ENCODE results near the gene NOL4L.

NOL4L gene, protein sequence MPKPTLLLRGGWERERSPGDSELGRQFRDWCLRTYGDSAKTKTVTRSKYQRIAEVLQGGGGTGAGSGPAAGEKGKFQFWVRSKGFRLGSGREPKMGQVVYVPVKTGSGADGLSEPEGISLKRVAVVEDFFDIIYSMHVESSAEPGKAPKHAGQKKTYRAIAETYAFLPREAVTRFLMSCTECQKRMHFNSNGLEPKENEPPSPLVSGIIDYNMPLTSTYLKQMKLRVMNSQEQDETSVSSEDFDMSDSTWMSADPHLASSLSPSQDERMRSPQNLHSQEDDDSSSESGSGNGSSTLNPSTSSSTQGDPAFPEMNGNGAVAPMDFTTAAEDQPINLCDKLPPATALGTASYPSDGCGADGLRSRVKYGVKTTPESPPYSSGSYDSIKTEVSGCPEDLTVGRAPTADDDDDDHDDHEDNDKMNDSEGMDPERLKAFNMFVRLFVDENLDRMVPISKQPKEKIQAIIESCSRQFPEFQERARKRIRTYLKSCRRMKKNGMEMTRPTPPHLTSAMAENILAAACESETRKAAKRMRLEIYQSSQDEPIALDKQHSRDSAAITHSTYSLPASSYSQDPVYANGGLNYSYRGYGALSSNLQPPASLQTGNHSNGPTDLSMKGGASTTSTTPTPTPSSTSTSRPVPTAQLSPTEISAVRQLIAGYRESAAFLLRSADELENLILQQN

DNA sequence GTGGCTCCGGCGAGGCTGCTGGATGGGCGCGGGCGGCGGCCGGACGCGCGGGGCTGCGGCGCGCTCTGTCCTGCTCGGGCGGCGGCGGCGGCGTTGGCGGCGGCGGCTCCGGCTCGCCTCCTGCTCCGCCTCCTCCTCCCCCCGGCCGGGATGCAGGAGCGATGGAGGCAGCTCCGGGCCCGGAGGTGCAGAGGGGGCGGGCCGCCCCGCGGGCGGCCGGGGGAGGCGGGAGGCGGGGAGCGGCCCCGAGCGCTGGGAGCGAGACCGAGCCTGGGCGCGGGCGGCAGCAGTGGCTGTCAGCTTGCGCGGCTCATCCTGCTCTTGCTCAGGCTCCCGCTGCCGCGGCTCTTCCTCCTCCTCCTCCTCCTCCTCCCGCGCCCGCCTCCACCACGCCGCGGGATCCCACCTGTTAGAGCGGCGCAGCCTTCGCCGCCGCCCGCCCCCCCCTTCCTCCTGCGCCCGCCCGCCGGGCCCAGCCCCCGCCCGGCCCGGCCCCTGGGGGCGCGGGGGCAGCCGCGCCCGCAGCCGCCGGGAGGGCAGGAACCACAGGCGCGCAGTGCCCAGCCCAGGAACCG is at the start of gene NOL4L:
Gene NOL4L, minus strand, starts transcription at position 323 of the 575 bp plus-strand sequence. CDS start 443 bp downstream, outside the sequence.
- DNase-seq, result peak; percentile 14

DNA sequence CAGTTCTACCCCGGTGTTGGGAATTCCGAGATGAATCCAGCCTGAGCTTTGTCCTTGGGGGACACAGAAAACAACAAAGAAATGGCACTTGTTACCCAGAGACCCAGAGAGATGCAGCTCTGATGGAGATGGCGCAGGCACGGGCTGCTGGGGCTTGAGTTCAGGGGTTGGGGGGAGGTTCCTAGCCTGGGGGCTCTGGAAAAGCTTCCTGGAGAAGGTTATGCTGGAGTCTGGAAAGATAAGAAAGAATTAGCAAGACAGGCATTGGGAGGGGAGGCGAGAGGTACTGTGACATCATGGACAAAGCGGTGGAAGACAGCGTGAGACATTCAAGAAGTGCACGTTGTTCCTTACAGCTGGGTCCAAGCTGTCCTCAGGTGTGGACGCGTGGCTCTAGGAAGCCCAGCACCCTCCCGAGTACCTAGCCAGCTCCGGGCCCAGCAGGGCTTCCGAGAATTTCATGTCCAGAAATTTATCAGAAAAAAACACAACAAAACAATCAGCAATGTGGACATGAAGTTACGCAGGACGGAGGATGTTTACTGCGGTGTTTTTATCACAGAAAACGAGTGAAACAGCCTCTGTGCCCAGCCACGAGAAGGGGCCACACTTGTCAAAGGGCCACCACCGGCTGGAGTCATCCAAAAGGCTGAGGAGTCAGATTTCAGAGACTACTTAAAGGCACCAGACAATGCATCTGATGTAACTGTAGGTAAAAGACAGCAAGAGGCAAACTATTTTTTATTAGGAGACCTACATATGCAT is 49.1 kb upstream of the NOL4L start:
- no peak for DNase-seq

DNA sequence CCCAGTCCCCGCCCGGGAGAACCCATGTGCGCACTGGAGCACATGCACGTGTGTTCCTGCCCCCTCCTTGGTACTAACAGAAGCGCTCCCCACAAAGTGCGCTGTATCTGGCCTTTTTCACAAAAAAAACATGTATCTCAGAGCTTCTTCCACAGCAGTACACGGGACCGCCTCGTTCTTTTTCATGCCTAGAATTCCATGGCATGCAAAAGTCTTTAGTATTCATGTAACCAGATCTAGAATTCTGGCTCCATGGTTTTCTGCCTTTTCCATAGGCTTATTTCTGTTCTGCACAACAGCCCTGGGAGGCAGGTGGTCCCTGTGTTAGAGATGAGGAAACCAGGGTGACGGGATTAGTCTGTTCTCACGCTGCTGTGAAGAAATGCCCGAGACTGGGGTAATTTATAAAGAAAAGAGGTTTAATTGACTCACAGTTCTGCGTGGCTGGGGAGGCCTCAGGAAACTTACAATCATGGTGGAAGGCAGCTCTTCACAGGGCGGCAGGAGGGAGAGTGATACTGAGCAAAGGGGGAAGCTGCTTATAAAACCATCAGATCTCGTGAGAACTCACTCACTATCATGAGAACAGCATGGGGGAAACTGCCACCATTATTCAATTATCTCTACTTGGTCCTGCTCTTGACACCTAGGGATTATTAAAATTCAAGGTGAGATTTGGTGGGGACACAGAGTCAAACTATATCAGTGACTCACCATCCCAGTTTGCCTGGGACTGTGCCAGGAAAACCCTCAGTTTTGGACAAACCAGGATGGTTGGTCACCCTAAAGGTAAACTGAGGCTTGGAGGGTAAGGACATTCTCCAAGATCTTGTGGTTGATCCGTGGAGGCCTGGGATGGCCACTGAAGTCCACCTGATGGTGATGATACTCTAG is 47.6 kb upstream of the NOL4L start:
- peak; percentile 58 for DNase-seq

GRCh38 chr20:32631933-32632460 is 46.9 kb upstream of the NOL4L start:
- DNase-seq, result no peak

- no peak for DNase-seq
Observed at GRCh38 chr20:32629813-32630212, 44.7 kb upstream of the NOL4L start.

DNA sequence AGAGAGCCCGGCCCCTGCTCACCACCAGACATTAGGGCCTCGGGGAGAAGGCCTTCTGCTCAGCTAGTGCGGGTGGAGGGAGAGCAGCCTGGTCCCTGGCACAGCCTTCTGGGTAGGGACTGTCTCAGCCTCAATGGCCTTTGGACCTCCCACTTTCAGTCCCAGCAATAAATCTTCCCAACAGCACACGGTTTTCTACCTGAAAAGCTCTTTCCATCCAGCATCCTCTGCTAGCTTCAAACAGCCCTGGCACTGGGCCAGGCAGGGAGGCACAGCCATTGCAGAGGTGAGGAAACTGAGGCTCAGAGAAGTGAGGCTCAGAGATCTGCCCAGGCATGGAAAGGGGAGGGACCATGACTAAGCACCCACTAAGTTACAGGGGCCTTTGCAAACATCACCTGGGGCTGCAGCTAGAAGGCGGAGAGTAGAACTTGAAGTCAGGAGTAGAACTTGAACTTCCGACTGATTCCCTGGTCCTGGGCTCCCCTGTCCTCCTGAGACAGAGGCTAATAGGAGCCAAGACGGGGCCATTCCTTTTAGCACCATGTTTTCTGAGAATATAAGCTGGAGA is 43.9 kb upstream of the NOL4L start:
- no peak for DNase-seq

- peak; percentile 6 for DNase-seq
Observed at GRCh38 chr20:32626859-32627636, 41.9 kb upstream of the NOL4L start.

DNA sequence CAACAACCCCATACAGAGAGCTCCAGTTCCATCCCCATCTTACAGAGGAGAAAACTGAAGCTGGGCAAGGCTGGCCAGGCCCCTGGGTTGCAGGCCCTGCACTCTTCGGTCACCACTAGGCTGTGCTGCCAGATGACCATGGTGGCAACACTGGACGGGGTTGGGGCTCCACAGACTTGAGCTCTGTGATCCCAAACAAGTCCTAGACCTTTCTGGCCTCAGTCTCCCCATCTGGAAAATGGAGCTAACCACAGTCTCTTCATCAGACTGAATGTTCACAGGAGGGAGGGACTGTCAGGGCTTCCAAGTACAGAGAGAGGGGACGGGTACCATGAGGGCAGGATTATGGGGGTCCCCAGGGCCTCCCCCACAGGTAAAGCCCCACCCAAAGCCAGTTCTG is 41.3 kb upstream of the NOL4L start:
- DNase-seq, result no peak

DNA sequence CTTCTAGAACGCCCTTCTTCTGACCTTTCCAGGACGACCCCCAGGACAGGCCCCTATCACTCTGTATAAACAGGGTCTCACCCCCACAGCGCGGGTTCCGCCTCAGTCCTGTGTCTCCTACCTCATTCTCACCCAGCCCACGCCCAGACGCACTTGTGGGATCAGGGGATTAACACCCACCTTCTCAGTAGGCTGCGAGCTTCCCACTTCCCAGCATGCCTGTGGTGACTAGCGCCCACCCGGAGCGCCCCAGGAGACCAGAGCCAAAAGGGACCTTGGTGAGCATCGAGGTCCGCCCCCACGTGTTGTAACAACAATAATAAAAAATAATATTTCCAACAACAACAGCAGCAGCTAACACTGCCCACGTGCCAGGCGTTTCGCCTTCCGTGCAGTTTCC is 40.9 kb upstream of the NOL4L start:
- DNase-seq, result no peak

DNA sequence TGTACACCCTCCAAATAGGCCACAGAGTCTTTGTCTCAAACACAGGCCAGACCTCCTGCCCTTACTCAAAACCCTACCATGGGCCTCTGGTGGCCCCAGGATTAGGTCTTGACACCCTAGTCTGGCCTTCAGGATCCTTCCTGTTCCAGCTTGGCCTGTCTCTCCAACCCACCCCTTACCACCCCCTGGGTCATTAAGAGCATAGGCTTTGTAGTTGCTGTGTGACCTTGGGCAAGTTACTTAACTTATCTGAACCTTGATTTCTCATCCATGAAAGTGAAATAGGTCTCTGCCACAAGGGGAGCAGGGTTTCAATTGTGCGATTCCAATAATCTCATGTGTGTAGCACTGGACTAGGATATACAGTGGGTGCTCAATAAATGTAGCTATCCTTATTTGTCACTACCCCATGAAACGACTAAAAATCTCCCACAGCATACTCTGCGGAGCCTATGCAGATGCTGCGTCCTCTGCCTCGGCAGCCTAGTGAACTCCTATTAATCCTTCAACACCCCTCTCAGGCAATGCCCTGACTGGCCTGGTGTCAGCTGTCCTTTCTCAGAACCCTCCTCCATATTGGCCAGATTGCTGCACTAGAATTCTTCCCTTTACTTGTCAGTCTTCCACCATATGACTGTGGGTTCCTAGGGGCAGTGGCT is 39.7 kb upstream of the NOL4L start:
- no peak for DNase-seq

DNA sequence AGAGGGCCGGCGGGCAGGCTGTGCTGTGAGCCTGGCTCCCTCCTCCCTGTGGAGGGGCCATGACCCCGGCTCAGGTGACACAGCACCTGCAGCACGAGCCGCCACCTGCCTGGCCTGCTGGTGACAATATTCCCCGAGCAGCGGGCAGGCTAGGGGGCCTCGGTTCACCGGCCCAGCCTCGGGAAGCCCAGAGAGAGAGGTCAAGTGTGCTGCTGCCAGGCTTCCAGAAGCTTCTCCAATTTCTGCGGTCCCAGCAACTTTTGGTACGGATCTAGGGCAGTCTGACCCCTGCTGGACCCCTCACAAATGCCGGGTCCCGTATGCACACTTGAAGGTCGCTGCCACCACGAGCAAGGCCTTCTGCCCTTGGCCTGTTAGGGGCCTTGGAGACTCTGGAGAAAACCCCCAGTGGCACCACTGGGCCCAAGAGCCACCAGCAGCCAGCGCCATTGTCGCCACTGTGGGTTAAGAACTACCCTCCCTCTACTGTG is 38.6 kb upstream of the NOL4L start:
- no peak for DNase-seq

- no peak for DNase-seq
Observed at GRCh38 chr20:32622585-32623468, 37.7 kb upstream of the NOL4L start.

- no peak for DNase-seq
Observed at GRCh38 chr20:32621891-32622584, 36.9 kb upstream of the NOL4L start.

DNA sequence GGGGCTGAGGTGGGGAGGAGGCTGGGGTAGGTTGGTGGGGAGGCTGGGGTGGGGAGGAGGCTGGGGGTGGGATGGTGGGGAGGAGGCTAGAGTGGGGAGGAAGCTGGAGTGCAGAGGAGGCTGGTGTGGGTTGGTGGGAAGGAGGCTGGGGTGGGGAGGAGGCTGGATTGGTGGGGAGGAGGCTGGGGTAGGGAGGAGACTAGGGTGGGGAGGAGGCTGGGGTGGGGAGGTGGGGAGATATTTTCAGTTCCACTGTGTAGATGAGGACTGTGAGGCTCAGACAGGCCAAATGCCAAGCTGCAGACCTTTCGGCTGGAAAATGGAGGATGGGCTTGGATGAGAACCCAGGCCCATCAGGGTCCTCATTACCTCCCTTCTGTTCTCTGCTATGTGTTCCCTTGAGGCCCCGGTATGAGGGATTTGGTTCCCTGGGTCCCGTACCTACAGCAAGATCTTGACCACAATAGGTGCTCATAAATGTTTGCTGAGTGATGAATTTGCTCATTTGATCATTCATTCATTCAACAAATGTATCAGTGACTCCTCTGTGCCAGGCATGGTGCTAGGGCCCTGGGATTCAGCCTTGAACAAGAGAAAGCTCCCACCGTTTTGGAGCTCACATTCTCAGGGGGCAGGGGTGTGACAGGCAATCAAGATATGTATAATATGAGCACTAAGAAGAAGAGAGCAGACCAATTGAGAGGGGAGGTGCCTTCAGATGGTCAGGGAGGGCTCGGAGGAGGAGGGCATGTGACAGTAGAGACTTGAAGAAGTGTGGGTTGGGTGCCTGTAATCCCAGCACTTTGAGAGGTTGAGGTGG is 36.1 kb upstream of the NOL4L start:
- DNase-seq, result no peak

- no peak for DNase-seq
Observed at GRCh38 chr20:32619586-32619985, 34.5 kb upstream of the NOL4L start.

DNA sequence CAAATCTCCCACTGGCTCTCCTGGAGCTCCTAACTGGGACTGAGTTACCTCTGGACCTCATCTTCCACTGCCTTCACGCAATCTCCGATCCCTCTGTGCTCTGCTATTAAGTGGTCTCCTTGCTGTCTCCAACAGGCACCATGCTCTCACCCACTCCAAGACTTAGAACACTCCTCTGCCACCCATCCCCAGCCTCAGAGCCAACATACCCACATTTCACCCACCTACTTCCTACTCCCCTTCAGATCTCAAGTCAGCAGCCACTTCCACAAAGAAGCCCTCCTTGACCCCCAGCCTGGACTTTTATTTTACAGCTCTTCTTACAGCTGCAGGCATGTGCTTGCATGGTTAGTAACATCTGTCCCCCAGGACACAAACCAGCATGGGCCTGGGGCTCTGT is 29.6 kb upstream of the NOL4L start:
- DNase-seq, result no peak

DNA sequence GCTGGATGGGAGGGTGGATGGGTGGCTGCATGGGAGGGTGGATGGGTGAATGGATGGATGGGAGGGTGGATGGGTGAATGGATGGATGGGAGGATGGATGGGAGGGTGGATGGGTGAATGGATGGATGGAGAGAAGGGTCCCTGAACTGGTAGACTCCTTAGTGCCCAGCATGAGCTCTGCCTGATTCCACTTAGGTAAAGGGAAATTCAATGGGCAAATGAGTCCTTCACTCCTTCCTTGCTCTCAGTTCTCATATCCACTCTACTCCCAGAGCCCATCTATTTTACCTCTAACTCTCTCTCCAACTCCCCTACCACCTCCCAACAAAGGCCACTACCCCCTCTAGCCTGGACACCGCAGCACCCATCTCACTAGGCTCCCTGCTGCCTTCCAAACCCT is 29.2 kb upstream of the NOL4L start:
- no peak for DNase-seq

Data from NCI-H1694 treated with DMSO at 0.1 percent for 48 hours (cell line).